GM12878 (cell line): ENCODE data around the gene SOCS1. TPM values are rescaled to one million over a fixed set of nuclear protein-coding genes. Genes with fewer than 3 reads are reported as not detected.

ENCODE experiments used
- ATAC-seq: fragments of 200-7000 bp; cut with Tn5 transposase; 3 replicates; pipeline ENCODE4 v1.9.1; 2020; ENCODE audit warnings: mild to moderate bottlenecking, moderate library complexity
- BruUV-seq: library from RNA; stranded (reverse); fragments of 400-500 nt; replicated peaks from 2 replicates; lab custom pipeline; 2021; lab: Mats Ljungman, UMichigan
- CTCF ChIA-PET: fragments of 300-600 bp; sonication (Branson Sonifier 250); formaldehyde crosslinking; extraction: SDS; loops from one replicate; lab custom pipeline; 2021; ENCODE audit warnings: inconsistent platforms; lab: Yijun Ruan, JAX
- POLR2A ChIA-PET: fragments of 350-600 bp; formaldehyde crosslinking; extraction: SDS; loops from one replicate; lab custom pipeline; 2021; ENCODE audit warnings: inconsistent platforms; lab: Charles Lee
- RAD21 ChIA-PET: fragments of 300-600 bp; sonication (Branson Sonifier 250); formaldehyde crosslinking; loops from one replicate; lab custom pipeline; 2023; ENCODE audit warnings: antibody characterized with exemption; ENCODE audit not compliant: unreplicated experiment; lab: Charles Lee
- SMC1A ChIA-PET: fragments of 300-600 bp; sonication (Branson Sonifier 250); formaldehyde crosslinking; loops from one replicate; lab custom pipeline; 2023; ENCODE audit not compliant: unreplicated experiment, uncharacterized antibody; lab: Charles Lee
- DNase-seq: peaks from one replicate; pipeline ENCODE4 v3.0.0-alpha.2; 2011; ENCODE audit warnings: low read depth, low spot score
- FAIRE-seq: peaks from 3 replicates; lab custom pipeline; 2011; peaks lifted over from hg19 to GRCh38; lab: Jason Lieb, UNC
- H2AFZ ChIP-seq: 2 replicates; pipeline ENCODE4 v1.6.0; 2011; ENCODE audit warnings: low read depth, low read length, control low read depth; ENCODE audit not compliant: control insufficient read depth
- H3K27ac ChIP-seq: 2 replicates; pipeline ENCODE4 v1.5.1; 2011; ENCODE audit warnings: control low read depth; ENCODE audit not compliant: control insufficient read depth, insufficient read depth
- H3K27me3 ChIP-seq, 2 experiments: replicated peaks in 1 of 2; 2 replicates each; pipeline versions ENCODE4 v1.6.0 to v1.6.1; 2011; ENCODE audit warnings: low read length in 1 of 2; ENCODE audit not compliant: control insufficient read depth in 2 of 2, insufficient read depth in 2 of 2
- H3K36me3 ChIP-seq, 2 experiments: 2 replicates each; pipeline ENCODE4 v1.5.1; 2011; ENCODE audit warnings: low read length in 1 of 2; ENCODE audit not compliant: control insufficient read depth in 2 of 2, insufficient read depth in 2 of 2
- H3K4me1 ChIP-seq: 2 replicates; pipeline ENCODE4 v1.6.1; 2011; ENCODE audit warnings: mild to moderate bottlenecking, low read length, moderate library complexity, mixed read lengths; ENCODE audit not compliant: control insufficient read depth, insufficient read depth
- H3K4me2 ChIP-seq: 2 replicates; pipeline ENCODE4 v1.6.0; 2011; ENCODE audit warnings: control low read depth; ENCODE audit not compliant: control insufficient read depth, insufficient read depth
- H3K4me3 ChIP-seq: fragments of 200-600 bp; sonication (generic); 2 replicates; pipeline ENCODE4 v1.5.1; 2016
- H3K79me2 ChIP-seq: 2 replicates; pipeline ENCODE4 v1.6.0; 2011; ENCODE audit warnings: low read length; ENCODE audit not compliant: control insufficient read depth, insufficient read depth
- H3K9ac ChIP-seq: 2 replicates; pipeline ENCODE4 v1.8.0; 2011; ENCODE audit warnings: low read length, control low read depth, mixed read lengths; ENCODE audit not compliant: control insufficient read depth, insufficient read depth
- H3K9me3 ChIP-seq: replicated peaks from 3 replicates; pipeline ENCODE4 v1.5.1; 2011; ENCODE audit warnings: mild to moderate bottlenecking, low read length; ENCODE audit not compliant: control insufficient read depth, insufficient read depth
- H4K20me1 ChIP-seq: 2 replicates; pipeline ENCODE4 v1.6.0; 2011; ENCODE audit not compliant: control insufficient read depth, insufficient read depth
- ATF2 ChIP-seq: IDR thresholded peaks from 2 replicates; pipeline ENCODE4 v1.6.1; 2012; ENCODE audit warnings: low read length, inconsistent platforms
- ATF7 ChIP-seq: fragments of 450-650 bp; IDR thresholded peaks from 2 replicates; pipeline ENCODE4 v1.6.1; 2016; ENCODE audit warnings: low read depth, mild to moderate bottlenecking
- BACH1 ChIP-seq: fragments of 450-650 bp; IDR thresholded peaks from 2 replicates; pipeline ENCODE4 v1.6.1; 2017; ENCODE audit warnings: mild to moderate bottlenecking, borderline replicate concordance
- ELK1 ChIP-seq: IDR thresholded peaks from 2 replicates; pipeline ENCODE4 v1.6.1; 2012; ENCODE audit warnings: low read depth, low read length, improper control_type of control experiment
- HSF1 ChIP-seq: fragments of 150-350 bp; IDR thresholded peaks from 2 replicates; pipeline ENCODE4 v1.6.1; 2014; ENCODE audit warnings: mild to moderate bottlenecking, low read depth, low read length
- IKZF2 ChIP-seq, 2 experiments: fragments of 450-650 bp; IDR thresholded peaks; 2 replicates each; pipeline ENCODE4 v1.6.1; 2017; ENCODE audit warnings: mild to moderate bottlenecking in 2 of 2, moderate library complexity in 2 of 2
- MTA3 ChIP-seq: IDR thresholded peaks from 2 replicates; pipeline ENCODE4 v1.6.1; 2012; ENCODE audit warnings: low read length, inconsistent platforms, borderline replicate concordance
- MYB ChIP-seq: fragments of 150-350 bp; IDR thresholded peaks from 2 replicates; pipeline ENCODE4 v1.6.1; 2014; ENCODE audit warnings: mild to moderate bottlenecking, low read depth, low read length, borderline replicate concordance
- NR2C1 ChIP-seq: fragments of 450-650 bp; IDR thresholded peaks from 2 replicates; pipeline ENCODE4 v1.6.1; 2017; ENCODE audit warnings: antibody characterized with exemption, mild to moderate bottlenecking, moderate library complexity
- PAX5 ChIP-seq: IDR thresholded peaks from 2 replicates; pipeline ENCODE4 v1.6.1; 2011; ENCODE audit warnings: low read depth, low read length, borderline replicate concordance
- RAD51 ChIP-seq: fragments of 450-650 bp; IDR thresholded peaks from 2 replicates; pipeline ENCODE4 v1.6.1; 2016; ENCODE audit warnings: moderate library complexity, mild to moderate bottlenecking, inconsistent platforms
- SMAD5 ChIP-seq: IDR thresholded peaks from 2 replicates; pipeline ENCODE4 v1.6.1; 2016; ENCODE audit warnings: antibody characterized with exemption, low read depth
- SPI1 ChIP-seq: IDR thresholded peaks from 2 replicates; pipeline ENCODE4 v1.6.1; 2011; ENCODE audit warnings: low read depth, mild to moderate bottlenecking, low read length, moderate library complexity, borderline replicate concordance; ENCODE audit not compliant: insufficient read depth
- SRF ChIP-seq, 2 experiments: IDR thresholded peaks; 2 replicates each; pipeline ENCODE4 v1.6.1; 2011; ENCODE audit warnings: low read depth in 2 of 2, low read length in 2 of 2, mild to moderate bottlenecking in 1 of 2, moderate library complexity in 1 of 2
- STAT3 ChIP-seq: IDR thresholded peaks from 2 replicates; pipeline ENCODE4 v1.6.1; 2011; ENCODE audit warnings: low read depth, low read length, improper control_type of control experiment
- ZZZ3 ChIP-seq: IDR thresholded peaks from 2 replicates; pipeline ENCODE4 v1.6.1; 2011; ENCODE audit warnings: low read depth; ENCODE audit not compliant: control insufficient read depth, insufficient read length
- WGBS: methylation state at CpG from one replicate; pipeline ENCODE4 v1.1.6; 2016; ENCODE audit warnings: low lambda C conversion rate; ENCODE audit not compliant: insufficient replicate concordance, insufficient coverage; ENCODE audit errors: missing lambda C conversion rate; 5-methylcytosine and 5-hydroxymethylcytosine counted together
- in situ Hi-C: fragments of 300-500 bp; cut with MboI; formaldehyde crosslinking; loops from 9 replicates; pipeline ENCODE4 v1.14.3; 2018; ENCODE audit warnings: mixed read lengths
- intact Hi-C: fragments of 100-400 bp; cut with micrococcal nuclease; formaldehyde crosslinking; loops from one replicate; pipeline ENCODE4 v1.14.2; 2022; ENCODE audit not compliant: unreplicated experiment
- polyA plus RNA-seq, 11 experiments: library from polyadenylated mRNA; depleted of rRNA in 4 of 11; unstranded in 6 of 11; stranded (reverse) in 5 of 11; fragments of >200 nt; fragmentation: Nextera tagmentation in 4 of 11; fragmentation: Illumina TruSeq in 1 of 11; extraction: Ambion mirVana in 4 of 11; extraction: Trizol in 1 of 11; gene quantifications; 1 replicate in 1 of 11; 2 replicates in 10 of 11; pipeline versions ENCODE4 v1.2.1 to v1.2.3, GENCODE V29; 2011 to 2016; ENCODE audit warnings: inconsistent platforms in 2 of 11, missing spikeins in 2 of 11, low read depth in 1 of 11
- total RNA-seq, 4 experiments: library from RNA; depleted of rRNA in 3 of 4; stranded (reverse); fragments of >200 nt in 3 of 4; fragmentation: Illumina TruSeq in 1 of 4; extraction: Trizol in 1 of 4; gene quantifications; 2 replicates each; pipeline versions ENCODE4 v1.2.1 to v1.2.3, GENCODE V29; 2013 to 2021

The SOCS1 gene
- total and polyA plus RNA-seq, 10 of the 15 experiments (the other 5 are each of a cell fraction or from before 2014, with no cell fraction given), result 0.42 to 39.8 (median 11.2) TPM

GRCh38 chr16:11290102-11290893 lies 34.3 kb upstream of the SOCS1 start:
- WGBS, result 63% methylated on average over 8 of the region's 8 CpGs
- CTCF ChIA-PET, result no interaction called here
- POLR2A ChIA-PET, result no interaction called here
- TF ChIP-seq RAD51 (no peak), IKZF2 (IDR thresholded peaks at IDR 0.05) (no peak), BACH1 (no peak), SMAD5 (no peak), SPI1 (no peak), STAT3 (no peak), ATF7 (no peak), HSF1 (no peak), ATF2 (no peak), SRF (IDR thresholded peaks at IDR 0.05; ENCODE audit: low read depth in 2 of 2, low read length in 2 of 2) (no peak), MTA3 (no peak), ELK1 (no peak), MYB (no peak), PAX5 (no peak), NR2C1 (no peak), ZZZ3 (no peak)

More at GRCh38 chr16:11290102-11290893, 34.3 kb upstream of the SOCS1 start:
- ATAC-seq (no peak), FAIRE-seq (no peak), DNase-seq (no peak)
- Histone ChIP-seq H3K79me2 (no peaks in the 10 kb centered on the region), H3K4me3 (no peak overlapping the region), H2AFZ (no peak overlapping the region), H3K27me3 (no peaks in the 10 kb centered on the region), H4K20me1 (no peaks in the 10 kb centered on the region), H3K9ac (no peak overlapping the region), H3K4me2 (no peak overlapping the region), H3K9me3 (no peaks in the 10 kb centered on the region), H3K4me1 (peaks cover 14% of the 10 kb centered on the region), H3K36me3 (no peaks in the 10 kb centered on the region), H3K27ac (no peak overlapping the region)
- no TSS peak for BruUV-seq
- intact Hi-C loops (no loop called here), in situ Hi-C loops (no loop called here)
- RAD21 ChIA-PET, result interaction anchor here (1.6 kb wide), 1 partner anchor 34 kb away, joined by 4 read pairs; the partner anchor contains the start of gene SOCS1
- SMC1A ChIA-PET, result no interaction called here
